Duodenal mucosa (tissue), 2 donors: ENCODE results near the gene SELE.
"Not testable (repeated sequence)": the region's sequence is repeated elsewhere in the genome, so short reads cannot be mapped to it uniquely, and the experiment has no call there.

Experiments used
- H3K27ac ChIP-seq: one replicate; pipeline ENCODE4 v1.7.0; 2013; ENCODE audit warnings: low read depth, low read length
- H3K27me3 ChIP-seq, 2 donors: one replicate each; pipeline ENCODE4 v1.7.0; 2013; ENCODE audit warnings: low read length in 2 of 2, control low read depth in 1 of 2; ENCODE audit not compliant: insufficient read depth in 2 of 2, control insufficient read depth in 1 of 2
- H3K36me3 ChIP-seq, 2 donors: one replicate each; pipeline ENCODE4 v1.7.0; 2013; ENCODE audit warnings: low read length in 2 of 2, control low read depth in 1 of 2; ENCODE audit not compliant: insufficient read depth in 2 of 2, control insufficient read depth in 1 of 2
- H3K4me1 ChIP-seq, 2 donors: one replicate each; pipeline ENCODE4 v1.7.0; 2013; ENCODE audit warnings: low read length in 2 of 2, control low read depth in 1 of 2; ENCODE audit not compliant: insufficient read depth in 2 of 2, control insufficient read depth in 1 of 2
- H3K4me3 ChIP-seq, 2 donors: one replicate each; pipeline ENCODE4 v1.7.0; 2013; ENCODE audit warnings: low read length in 2 of 2, low read depth in 1 of 2
- H3K9ac ChIP-seq, 2 donors: one replicate each; pipeline ENCODE4 v1.7.0; 2013; ENCODE audit warnings: low read length in 2 of 2, low read depth in 1 of 2
- H3K9me3 ChIP-seq, 2 donors: one replicate each; pipeline ENCODE4 v1.7.0; 2013; ENCODE audit warnings: low read length in 2 of 2, control low read depth in 1 of 2; ENCODE audit not compliant: control insufficient read depth in 1 of 2

Gene SELE

DNA sequence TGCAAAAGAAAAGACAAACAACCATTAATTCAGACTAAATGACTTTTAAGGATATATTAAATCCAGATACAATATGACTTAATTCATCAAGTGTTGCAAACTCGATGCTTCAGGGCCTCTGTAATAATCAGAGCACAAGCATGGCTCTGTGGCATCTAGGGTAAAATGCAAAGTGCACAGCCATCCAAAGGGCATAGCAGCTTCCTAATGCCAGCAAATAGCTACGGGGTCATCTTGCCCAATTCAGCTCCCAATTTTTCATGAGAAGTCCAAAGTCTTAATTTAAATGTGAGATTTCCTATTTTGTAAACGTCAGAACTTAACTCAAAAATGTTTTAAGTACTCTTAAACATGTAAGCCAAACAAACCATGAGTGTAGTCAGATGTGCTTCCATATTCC, 7.9 kb downstream of the SELE start:
- no peaks in the 10 kb centered on the region for H3K4me1 ChIP-seq
- no peaks in the 10 kb centered on the region for H3K9me3 ChIP-seq
- H3K4me3 ChIP-seq: no peak overlapping the region
- H3K27me3 ChIP-seq: no peaks in the 10 kb centered on the region
- no peaks in the 10 kb centered on the region for H3K36me3 ChIP-seq
- H3K9ac ChIP-seq: no peak overlapping the region
- H3K27ac ChIP-seq: no peak overlapping the region

GRCh38 chr1:169724168-169724567, 9.7 kb downstream of the SELE start:
- Histone ChIP-seq H3K4me3 (no peak overlapping the region), H3K27me3 (no peaks in the 10 kb centered on the region), H3K9me3 (no peaks in the 10 kb centered on the region), H3K36me3 (no peaks in the 10 kb centered on the region), H3K27ac (no peak overlapping the region), H3K4me1 (no peaks in the 10 kb centered on the region), H3K9ac (no peak overlapping the region)

DNA sequence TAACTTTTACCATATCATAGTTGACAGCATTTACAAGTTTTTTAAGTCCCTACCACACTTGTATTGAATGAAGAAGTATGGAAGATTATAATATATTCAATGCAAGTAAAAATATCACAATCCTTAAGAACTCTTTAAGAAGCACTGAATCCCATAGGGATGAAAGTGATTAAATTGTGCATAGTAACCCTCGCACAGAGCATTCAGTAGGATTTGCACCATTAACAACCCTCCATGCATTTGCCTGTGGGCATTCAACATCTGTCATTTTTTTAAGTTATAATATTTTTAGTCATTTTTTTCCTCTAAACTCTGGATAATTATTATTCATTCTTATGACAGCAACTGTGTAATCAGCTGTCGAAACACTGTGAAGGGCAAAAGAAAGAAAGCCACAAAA, 10.1 kb downstream of the SELE start:
- H3K27me3 ChIP-seq: no peaks in the 10 kb centered on the region
- H3K27ac ChIP-seq: no peak overlapping the region
- no peak overlapping the region for H3K9ac ChIP-seq
- H3K36me3 ChIP-seq: no peaks in the 10 kb centered on the region
- no peaks in the 10 kb centered on the region for H3K4me1 ChIP-seq
- H3K4me3 ChIP-seq: no peak overlapping the region
- no peaks in the 10 kb centered on the region for H3K9me3 ChIP-seq

- Histone ChIP-seq H3K4me3 (no peak overlapping the region), H3K27me3 (no peaks in the 10 kb centered on the region), H3K27ac (no peak overlapping the region), H3K36me3 (no peaks in the 10 kb centered on the region), H3K9me3 (no peaks in the 10 kb centered on the region), H3K4me1 (no peaks in the 10 kb centered on the region), H3K9ac (no peak overlapping the region)
These were observed 11.1 kb downstream of the SELE start for GRCh38 chr1:169722779-169723178.

DNA sequence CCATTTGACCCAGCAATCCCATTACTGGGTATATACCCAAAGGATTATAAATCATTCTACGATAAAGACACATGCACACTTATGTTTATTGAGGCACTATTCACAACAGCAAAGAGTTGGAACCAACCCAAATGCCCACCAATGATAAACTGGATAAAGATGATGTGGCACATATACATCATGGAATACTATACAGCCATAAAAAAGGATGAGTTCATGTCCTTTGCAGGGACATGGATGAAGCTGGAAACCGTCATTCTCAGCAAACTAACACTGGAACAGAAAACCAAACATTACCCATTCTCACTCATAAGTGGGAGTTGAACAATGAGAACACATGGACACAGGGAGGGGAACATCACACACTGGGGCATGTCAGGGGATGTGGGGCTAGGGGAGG, 18.8 kb downstream of the SELE start:
- H3K27ac ChIP-seq, H3K4me1 ChIP-seq, H3K36me3 ChIP-seq, H3K9me3 ChIP-seq, H3K27me3 ChIP-seq, H3K9ac ChIP-seq, H3K4me3 ChIP-seq: not testable (repeated sequence)

DNA sequence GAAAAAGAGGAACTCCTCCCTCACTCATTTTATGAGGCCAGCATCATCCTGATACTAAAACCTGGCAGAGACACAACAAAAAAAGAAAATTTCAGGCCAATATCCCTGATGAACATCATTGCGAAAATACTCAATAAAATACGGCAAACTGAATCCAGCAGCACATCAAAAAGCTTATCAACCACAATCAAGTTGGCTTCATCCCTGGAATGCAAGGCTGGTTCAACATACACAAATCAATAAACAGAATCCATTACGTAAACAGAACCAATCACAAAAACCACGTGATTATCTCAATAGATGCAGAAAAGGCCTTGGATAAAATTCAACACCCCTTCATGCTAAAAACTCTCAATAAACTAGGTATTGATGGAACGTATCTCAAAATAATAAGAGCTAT, 20.8 kb downstream of the SELE start:
- H3K27ac ChIP-seq, H3K4me3 ChIP-seq, H3K9ac ChIP-seq, H3K4me1 ChIP-seq, H3K9me3 ChIP-seq, H3K27me3 ChIP-seq, H3K36me3 ChIP-seq: not testable (repeated sequence)

GRCh38 chr1:169712309-169712631, 21.6 kb downstream of the SELE start:
- Histone ChIP-seq H3K4me1 (peaks cover 0 to 3% of the 10 kb centered on the region in 2 donors), H3K4me3 (no peak overlapping the region), H3K27me3 (no peaks in the 10 kb centered on the region), H3K27ac (no peak overlapping the region), H3K9ac (no peak overlapping the region), H3K9me3 (peaks cover 0 to 3% of the 10 kb centered on the region in 2 donors), H3K36me3 (no peaks in the 10 kb centered on the region)

DNA sequence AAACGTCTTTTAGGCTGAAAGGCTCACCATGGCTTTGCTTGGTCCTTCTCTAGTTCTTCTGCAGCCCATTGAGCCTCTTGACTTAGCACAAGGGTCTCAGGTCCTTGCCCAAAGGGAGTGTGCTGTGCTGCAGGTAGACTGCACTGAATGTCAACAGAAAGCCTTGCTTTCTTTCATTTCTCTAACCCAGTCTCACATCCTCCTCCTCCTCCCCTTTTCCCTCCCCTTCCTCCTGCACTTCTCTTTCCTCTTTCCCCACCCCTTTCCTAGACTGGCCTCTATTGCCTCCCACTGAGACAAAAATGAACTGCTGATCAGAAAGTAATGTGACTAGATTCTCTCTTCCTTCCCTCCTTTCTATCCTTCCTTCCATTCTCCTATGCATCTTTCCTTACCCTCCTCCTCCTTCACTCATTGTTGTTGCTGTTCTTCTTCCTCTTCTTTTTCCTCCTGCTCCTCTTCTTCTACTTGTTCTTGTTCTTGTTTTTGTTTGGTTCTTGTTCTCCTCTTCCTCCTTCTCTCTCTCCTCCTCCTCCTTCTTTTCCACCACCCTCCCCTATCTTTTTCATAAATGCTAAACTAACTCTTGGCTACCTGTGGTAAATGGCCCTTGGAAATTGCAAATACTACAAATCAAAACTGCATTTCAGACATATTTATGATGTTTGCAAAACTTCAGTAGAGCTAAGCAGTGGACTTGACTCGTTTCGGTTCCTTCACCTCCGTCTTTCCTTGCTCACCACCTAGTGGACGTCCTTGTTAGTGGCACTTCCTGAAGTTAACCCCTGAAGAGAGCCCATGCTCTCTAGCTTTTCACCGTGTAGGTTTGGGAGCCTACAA, 22.2 kb downstream of the SELE start, which contains the start of gene SELL:
Gene SELL (minus strand): TSS at position 152 of the 840 bp plus-strand sequence. CDS start 122 bp downstream, at position 30.
- H3K9ac ChIP-seq: no peak within 1 kb of the TSS
- peak within 1 kb of the TSS; percentile 7 to 11 for H3K4me3 ChIP-seq
- H3K4me1 ChIP-seq: peaks cover 0 to 3% of the 10 kb centered on the region in 2 donors
- H3K27me3 ChIP-seq: peaks cover 0 to 3% of the 10 kb centered on the region in 2 donors
- H3K27ac ChIP-seq: no peak within 1 kb of the TSS
- H3K9me3 ChIP-seq: peaks cover 0 to 3% of the 10 kb centered on the region in 2 donors
- H3K36me3 ChIP-seq: no peaks in the 10 kb centered on the region

GRCh38 chr1:169708647-169709046, 25.2 kb downstream of the SELE start:
- H3K4me1 ChIP-seq: peaks cover 0 to 3% of the 10 kb centered on the region in 2 donors
- no peaks in the 10 kb centered on the region for H3K9me3 ChIP-seq
- H3K27ac ChIP-seq: no peak overlapping the region
- H3K27me3 ChIP-seq: peaks cover 0 to 3% of the 10 kb centered on the region in 2 donors
- H3K36me3 ChIP-seq: no peaks in the 10 kb centered on the region
- no peak overlapping the region for H3K4me3 ChIP-seq
- no peak overlapping the region for H3K9ac ChIP-seq

DNA sequence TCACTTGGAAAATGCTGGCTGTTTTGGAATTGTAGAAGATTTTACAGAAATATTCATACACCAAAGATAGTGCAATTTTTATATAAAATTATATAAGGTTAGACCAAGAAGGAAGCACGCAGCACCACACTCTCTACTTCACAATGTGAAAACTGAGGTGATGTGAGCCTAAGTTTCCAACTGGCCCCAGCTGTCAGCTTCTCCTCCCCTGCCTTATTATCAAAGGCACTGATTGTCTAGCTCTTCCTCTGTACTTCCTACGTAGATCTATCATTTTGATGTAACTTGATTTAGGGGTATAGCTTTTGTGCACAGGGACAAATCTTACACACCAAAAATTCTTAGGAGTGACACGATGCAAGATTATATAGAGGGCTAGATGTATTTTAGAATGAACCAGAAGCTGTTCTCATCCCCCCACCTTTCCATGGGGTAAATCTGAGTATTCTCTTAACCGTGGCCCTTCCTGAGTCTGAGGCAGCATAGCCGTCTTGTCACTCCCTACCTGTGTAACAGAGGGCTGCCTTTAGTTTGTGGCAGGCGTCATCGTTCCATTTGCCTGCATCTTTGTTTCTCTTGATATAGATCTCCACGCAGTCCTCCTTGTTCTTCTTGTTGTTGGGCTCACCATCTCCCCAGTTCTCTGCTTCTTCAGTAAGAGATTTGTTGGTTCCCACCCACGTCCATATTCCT, 25.8 kb downstream of the SELE start:
- H3K9me3 ChIP-seq: no peaks in the 10 kb centered on the region
- H3K4me3 ChIP-seq: no peak overlapping the region
- no peaks in the 10 kb centered on the region for H3K36me3 ChIP-seq
- peaks cover 0 to 3% of the 10 kb centered on the region in 2 donors for H3K4me1 ChIP-seq
- H3K27ac ChIP-seq: no peak overlapping the region
- peaks cover 0 to 3% of the 10 kb centered on the region in 2 donors for H3K27me3 ChIP-seq
- no peak overlapping the region for H3K9ac ChIP-seq
